NCI-H446 treated with DMSO at 0.1 percent for 48 hours (cell line): ENCODE results near the gene TRAM2.

Experiments used
- DNase-seq: peaks from one replicate; lab custom pipeline; 2025; lab: John Stamatoyannopoulos, UW

The TRAM2 gene

DNA sequence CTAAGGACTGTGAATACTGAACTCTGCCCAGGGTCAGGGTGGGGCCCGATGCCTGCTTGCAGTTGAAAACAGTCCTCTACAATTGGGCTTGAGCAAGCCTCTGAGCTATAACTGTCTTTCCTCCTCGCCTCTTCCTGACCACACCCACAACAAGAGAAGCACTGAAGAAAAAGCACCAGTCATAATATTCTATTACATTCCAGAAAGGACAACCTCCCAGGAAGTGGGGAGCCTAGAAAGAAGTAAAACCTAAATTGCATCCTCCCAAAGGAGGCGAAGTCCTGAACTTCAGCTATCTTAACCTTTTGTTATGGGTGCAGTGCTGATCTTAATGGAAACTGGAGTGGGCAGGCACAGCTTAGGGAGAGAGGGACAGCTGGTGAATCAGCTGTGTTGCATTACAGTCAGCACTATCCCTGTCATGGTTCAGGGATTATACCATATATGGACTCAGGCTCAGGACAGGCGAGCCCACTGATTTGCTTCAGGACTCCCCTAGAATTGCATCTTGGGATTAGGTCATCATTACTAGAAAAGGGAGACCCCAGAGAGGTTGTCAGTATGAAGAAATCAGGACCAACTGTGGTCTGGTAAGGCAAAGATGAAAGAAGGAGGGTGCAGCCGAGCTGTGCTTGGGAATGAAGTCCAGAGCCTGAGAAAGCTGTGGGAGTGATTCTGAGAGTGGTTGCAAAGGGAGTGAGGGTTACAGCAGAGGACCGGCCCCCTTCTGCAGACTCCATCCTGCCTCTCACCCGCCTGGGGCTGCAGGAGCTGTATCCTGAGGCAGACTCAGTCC lies 18.3 kb upstream of the TRAM2 start:
- peak; percentile 48 for DNase-seq

DNA sequence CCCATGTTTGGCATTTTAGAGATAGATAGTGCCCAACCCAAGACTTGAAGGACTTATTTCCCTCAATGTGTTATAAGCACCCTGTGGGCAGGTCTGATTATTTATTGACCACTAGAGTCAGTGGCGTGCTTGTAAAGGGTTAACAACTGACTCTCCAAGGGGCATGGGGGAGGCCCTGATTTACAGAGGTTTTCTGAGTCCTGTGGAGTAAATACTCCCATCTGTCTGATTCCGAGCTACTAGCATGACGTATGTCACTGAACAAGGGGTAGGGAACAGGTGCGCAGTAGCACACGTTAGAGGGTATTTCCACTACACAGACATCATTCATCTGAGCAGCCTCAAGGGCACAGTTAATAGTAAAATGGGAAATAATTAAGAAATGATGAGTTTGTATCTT lies 17.4 kb upstream of the TRAM2 start:
- no peak for DNase-seq

DNA sequence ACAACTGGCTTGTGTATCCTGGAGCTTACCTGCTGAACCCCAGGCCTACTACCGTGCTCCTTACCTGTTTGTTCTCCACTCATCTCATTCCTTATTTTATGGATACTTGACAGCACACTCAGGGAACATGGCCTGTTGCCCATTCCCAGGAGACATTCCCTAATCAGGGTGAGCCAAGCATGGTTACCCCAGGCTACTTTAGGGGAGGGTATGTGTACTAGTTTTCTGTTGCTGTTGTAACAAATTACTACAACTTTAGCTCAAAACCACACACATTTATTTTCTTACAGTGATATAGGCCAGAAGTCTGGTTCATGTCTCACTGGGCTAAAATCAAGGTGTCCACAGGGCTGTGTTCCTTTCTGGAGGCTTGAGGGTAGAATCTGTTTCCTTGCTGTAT lies 15.0 kb upstream of the TRAM2 start:
- DNase-seq = no peak

DNA sequence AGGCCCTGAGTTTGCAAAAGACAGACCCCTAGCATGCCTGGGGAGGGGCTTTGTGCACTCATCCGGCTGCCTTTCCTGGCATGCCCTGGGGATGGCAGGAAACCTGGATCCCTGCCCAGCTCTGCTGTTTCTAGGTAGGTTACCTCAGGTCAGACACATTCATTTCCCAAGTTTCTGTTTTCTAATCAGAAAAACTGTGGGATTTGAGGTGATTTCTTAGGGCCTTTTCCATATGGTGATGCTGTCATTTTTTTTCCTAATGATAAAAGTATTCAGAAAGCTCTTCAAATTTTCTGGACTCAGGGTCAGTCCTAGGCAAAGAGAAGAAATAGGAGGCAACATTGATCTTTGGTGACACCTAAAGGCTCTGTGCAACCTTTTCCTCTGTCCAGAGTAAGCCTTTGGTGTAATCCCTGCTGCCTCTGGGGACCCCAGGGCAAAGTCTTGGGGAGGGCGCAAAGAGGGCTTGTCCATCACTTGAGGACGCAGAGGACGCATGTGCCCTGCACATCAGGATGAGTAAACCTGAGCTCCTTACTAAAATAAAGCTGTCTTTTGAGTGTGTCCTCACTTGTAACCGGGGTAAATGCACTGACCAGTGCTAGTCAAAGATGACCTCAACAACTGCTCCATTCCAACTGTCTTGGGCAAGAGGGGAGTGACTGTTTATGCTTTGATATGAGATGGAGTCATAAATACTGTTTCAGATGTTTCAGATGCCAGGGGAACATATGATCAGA lies 13.5 kb upstream of the TRAM2 start:
- DNase-seq = no peak

DNA sequence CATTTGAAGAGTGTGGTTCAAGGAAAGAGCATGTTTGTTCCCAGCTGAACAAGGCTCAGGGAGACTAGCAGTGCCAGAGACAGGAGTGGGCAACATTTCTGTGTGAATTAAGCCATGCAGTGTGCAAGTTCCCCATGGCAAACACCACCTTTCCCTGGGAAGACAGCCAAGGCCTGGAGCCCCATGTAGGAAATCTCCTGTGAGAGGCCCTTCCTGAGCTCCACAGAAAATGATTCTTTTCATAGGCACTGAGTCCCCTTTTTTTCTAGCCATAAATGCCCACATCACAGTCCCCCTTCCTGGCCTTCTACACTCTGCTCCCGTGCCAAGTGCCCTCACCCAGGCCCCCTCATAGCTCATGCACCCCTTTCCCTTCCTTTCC lies 11.8 kb upstream of the TRAM2 start:
- DNase-seq = no peak

DNA sequence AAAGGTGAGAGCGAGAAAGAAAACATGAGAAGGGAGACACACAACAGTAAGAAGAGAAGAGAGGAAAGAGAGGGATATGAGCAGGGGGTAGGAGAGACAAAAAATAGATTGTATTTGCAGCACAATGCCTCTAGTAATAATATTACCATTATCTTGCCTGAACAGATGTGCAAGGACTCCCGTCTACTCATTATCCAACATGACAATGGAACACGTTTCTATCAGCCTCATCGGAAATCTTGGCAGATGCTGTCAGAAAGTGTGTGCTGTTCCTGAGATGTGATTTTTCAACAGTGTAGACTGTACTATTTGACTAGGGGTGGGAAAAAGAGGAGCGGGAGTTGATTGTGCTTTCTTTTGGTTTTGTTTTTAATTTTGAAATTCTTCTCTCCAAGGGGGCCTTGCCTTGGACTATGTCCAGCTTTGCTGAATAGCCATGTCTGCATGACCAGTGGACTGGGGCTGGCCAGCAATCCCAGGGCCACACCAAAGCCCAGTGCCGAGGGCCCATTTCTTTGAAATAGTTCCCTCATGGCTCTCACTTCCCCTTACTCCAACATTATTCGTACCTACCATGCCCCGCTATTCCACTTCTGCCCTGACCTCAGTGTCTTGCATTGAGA lies 11.3 kb upstream of the TRAM2 start:
- no peak for DNase-seq

DNA sequence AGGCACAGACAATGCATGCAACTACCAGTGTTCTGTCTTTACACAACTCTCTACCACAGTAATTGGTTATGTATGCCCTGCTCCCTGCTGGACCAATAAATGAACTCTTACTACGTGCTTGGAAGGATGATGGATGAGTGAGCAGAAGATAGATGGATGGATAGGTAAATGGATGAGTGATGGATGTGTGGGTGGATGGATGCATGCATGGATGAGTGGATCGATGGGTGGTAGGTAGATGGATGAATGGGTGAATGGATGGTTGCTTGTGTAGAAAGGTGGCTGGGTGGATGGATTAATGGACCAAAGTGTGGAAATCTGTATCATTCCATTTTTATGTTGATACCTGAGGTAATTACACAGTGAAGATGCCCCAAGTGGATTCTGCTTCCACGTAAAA lies 10.1 kb upstream of the TRAM2 start:
- no peak for DNase-seq

DNA sequence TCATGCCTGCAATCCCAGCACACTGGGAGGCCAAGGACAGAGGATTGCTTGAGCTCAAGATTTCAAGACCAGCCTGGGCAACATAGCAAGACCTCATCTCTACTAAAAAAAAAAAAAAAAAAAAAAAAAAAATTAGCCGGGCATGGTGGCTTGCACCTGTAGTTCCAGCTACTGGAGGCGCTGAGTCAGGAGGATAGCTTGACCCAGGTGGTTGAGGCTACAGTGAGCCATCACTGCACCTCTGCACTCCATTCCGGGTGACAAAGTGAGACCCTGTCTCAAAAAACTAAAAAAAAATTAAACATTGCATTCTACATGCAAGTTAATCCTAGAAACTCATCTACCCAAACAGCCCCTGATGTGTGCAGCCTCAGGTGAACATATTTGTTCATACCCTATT lies 7.3 kb upstream of the TRAM2 start:
- DNase-seq = no peak

DNA sequence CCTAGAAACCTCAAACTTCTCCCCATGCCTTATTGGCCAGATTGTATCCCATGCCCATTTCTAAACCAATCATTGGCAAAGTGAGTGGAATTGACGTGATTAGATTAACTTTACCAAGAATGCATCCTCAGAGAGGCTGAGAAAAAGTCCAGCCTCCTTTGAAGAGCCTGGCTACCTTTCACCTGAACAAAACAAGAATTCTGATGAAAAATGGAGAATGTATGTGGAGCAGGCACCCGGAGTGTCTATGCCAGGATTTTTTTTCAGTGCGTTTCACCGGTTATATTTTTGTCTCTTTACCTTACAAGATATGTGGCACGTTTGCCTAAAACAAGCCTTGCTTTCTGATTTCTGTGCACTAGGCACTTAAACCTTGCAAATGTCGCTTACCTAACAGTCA lies 6.1 kb upstream of the TRAM2 start:
- no peak for DNase-seq

DNA sequence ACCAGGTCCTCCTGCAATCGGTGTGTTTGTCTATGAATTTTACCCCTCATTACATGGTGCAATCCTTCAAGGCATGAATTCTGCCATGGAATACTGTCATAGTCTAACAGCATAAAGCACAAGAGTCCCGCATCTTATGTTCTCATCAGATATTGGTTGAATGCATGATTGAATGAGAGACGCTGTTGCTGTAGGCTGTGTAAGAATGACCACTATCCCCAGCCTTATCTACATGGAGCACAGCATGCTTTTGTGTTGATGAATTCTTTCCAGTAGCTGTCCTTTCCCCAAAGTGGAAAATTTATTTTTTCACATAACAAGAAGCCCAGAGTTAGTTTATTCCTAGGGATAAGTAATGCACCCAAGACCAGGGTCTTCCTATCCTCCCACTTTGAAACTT lies 5.6 kb upstream of the TRAM2 start:
- DNase-seq = no peak

DNA sequence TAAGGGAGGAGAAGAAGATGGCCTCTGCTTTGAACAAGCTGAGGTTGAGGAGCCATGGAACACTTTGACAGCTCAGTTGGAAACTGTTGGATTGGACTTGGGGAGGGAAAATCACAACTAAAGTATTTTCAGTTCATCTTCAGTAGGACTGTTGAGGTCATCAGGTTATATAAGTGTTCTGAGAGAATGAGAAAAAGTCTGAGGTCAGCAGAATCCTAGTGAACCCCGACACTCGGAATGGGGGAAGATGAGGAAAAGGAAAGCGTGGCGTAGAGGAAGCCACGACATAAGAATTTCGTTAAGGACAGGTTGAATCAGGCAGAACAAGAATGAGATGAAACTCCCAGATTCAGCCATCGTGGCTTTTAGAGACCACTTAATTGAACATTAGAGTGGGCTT lies 4.0 kb upstream of the TRAM2 start:
- DNase-seq = no peak

DNA sequence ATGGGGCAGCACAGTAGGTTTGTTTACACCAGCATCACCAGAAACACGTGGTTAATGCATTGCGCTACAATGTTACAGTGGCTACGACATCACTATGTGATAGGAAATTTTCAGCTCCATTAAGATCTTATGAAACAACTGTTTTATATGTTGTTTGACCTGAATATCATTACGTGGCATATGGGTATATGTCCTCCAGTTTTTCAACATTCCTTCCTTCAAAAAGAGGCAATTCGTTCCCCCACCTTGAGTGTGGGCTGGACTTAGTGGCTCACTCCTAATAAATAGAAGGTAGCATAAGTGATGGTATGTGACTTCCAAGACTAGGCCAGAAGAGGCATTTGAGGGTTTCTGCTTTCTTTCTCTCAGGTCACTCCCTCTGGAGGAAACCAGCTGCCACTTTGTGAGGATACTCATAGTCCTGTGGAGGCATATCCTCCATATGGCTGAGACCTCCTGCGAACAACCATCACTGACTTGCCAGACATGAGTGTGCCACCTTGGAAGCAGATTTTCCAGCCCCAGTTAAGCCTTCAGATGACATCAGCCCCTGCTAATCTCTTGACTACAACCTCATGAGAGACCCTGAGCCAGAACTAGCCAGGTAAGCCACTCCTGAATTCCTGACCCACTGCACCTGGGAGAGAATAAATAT lies 2.3 kb upstream of the TRAM2 start:
- no peak for DNase-seq

DNA sequence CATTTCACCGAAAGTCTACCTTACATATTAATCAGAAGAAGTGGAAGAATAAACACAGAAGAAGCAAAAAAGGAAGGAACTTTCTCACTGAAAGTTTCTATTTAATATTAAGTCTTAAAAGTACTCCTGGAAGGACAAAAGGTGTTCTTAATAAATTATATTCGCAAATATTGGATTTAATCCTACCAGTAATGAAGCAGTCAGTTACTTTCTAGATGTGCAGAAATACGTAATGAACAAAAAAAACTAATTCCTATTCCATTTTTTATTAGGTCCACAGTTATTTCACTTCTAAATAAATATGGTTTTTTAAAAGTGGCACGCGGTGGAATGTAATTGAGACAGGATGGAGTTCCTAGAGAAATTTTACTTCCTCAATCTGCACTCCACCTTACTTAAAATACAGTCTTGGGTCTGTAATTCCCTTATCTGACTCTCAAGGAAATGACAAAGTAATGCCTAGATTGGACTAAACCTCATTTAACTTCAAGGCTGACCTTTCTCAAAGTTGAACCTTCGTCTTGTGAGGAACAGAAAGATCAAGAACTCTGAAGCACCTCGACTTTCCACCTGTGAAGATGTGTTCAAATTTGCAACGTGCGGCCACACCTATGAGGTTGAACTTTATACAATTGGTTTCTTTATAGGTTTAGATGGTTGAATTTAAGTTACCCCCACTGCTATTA lies 1.1 kb upstream of the TRAM2 start:
- DNase-seq = no peak

DNA sequence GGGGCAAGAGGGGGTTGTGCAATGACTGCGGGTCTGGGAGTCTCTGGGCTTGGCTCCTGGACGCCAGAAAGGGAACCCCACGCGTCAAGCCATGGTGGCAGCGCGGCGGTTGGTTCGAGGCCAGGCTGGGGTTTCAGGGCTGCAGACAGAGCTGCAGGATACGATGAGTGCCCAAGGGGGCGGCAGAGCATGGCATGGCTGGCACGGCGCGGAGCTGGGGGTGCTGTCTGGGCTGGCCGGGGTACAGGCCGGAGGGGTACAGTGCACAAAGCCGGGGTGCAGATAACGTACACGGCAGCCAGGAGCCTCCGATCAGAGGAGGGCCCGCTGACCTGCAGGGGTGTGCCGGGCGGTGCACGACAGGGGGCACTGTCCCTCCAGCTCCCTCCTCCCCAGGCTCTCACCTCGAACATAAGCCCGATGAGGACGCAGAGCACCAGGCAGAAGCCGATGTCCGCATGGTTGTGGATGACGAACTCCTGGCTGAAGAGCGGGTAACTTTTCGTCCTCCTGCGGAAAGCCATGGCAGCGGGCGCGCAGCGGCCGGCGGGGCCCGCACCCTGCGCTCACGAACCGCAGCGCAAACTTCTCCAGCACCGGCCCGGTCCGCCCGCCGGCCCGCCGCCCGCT lies 353 bp downstream of the TRAM2 start:
- peak; percentile 33 for DNase-seq

DNA sequence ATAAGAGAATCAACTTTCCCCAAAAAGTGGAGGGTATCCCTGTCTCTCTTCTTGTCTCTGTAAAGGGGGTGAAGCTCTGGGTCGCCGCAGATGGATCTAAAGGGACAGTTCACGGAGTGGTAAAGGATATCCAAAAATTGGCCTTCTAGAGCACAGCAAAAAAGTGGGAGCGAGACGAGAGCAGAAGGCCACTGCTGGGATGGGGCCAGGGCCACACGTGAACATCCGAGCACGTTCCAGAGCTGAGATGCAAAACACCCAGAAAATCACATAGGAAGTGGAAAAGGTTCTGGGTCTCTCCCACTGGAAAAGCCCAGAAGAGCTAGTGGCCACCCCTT lies 837 bp downstream of the TRAM2 start:
- no peak for DNase-seq

DNA sequence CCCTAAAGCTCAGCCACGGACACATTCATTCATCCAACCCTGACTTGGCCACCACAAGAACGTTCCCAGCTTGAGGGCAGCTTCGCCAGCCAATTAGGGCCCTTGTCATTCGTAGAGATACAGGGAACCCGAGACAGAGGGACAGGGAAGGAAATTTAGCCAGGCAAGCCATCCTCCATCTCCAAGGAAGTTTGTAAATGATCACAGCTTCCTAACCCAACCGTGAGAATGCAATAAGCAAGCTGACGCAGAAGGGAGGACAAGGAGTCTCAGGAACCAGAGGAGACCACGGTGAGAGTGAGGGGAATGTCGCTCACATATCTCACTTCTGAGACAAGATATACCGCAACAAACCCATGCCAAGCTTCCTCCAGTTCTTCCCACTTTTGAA lies 1.4 kb downstream of the TRAM2 start:
- no peak for DNase-seq

DNA sequence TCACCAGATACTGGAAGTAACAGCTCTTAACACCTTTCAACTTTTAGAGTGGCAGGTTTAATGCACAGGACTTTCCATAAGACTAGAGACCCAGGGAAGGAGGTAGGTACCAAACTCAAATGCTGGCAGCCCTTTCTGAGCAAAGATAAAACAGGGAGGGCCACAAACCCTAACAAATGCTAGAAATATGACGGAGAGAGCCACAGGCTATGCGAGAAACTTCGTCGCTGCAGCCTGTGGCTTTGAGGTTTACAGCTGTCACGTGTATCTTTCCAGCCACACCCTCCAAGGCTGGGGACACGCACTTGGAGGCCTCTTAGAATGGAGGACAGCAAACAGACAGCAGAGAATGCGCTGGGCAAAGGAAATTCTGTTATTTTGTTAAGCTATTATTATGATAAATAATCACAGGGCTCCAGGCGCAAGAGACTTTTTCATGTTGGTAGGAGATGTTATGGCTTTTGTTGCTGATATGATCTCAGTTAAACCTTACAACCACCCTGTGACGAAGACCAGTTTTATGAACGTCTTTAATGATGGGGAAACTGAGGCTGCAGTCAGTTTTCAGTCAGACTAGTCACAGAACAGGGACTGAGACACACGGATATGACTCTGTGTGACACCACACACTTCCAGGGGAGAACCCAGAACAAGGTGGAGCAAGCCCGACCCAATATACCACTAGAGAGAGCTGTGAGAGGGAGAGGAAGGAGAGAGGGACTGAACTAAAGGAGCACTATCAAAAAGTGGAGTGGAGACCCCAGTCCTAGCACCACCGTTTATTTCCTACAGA lies 2.0 kb downstream of the TRAM2 start:
- no peak for DNase-seq

DNA sequence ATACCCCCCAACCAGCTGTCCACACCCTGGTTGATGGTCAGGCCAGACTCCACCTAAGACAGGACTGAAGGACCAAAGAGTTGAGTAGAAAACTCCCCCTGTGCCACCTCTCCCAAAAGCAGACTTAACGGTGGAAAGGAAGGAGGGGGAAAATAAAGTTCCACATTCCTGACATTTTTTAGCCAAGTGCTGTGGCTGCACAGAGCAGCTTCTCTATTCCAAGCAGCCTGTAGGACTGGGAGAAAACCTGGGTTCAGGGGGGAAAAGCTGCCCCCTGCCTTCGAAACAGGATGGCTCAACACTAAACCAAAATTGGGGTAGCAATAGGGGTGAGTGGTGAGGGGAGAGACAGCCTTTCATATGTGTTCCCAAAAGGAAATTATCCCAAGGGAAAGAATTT lies 3.6 kb downstream of the TRAM2 start:
- DNase-seq = no peak

DNA sequence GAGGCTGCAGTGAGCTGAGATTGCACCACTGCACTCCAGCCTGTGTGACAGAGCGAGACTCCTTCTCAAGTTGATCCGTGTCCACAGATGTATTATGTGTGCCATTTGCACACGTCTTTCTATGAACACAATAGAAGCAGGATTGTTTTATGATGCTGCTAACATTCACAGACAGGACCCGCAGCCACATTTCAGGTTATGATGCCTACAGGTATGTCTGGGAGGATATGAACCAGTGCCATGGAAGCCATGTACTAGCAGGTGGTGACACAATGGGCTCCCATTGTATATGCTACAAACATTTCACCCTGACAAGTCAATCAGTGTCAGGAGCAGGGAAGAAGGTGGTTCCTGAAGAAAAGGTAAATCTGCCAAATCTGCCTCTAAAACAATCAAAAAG lies 4.3 kb downstream of the TRAM2 start:
- DNase-seq = no peak

DNA sequence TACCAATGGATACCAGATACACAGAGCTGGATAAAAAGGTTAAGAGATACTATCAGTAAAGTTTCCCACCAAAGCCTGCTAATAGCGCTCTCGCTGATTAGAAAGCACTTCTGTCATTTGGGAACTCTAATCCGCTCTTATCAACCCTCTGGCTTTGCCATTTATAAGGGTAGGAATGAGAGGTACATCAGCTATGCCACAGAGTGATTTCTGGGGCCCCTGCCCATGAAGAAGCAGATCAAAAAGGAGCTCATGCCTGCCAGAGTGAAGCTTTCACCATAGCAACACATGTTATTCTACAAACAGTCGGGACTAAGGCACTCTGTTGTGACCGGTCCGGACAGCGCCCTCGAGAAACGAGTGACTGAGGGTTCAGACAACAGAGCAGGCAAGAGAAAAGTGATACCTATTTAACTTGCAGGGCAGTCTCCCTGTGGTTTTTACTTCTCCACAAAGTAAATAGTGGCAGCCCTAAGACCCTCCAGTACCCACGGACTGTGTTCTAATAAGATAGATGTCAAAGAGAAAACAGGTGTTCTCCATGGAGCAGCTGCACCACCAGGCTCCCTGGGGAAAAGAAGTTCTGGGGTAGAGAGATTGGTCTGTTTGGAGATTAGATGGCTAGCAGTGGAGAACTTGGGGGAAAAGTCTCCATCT lies 5.6 kb downstream of the TRAM2 start:
- DNase-seq = no peak

DNA sequence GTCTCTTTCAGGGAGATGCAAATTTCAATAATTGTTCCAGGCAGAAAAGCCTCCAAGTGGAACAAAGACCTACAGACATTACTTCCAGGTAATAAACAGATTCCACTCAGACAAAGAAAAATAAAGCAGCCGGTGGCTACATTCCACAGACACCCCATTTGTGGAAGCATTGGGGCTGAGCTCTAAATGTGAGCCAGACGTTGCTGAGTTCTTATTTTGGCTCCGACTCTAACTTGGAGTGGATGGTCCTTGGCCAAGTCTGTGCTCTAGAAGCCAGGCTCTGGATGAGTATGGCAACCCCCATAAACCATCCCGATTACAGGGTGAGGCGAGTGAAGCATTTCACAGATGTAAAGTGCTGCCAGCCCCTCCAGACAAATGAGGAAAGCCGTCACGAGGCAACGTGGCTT lies 6.6 kb downstream of the TRAM2 start:
- peak; percentile 74 for DNase-seq
